Dendritic cell treated with granulocyte-macrophage colony-stimulating factor and Interleukin-4, amounts not matched to agents 40 ng/mL and 50 ng/mL, for 4 days (primary cell): Measurements from ENCODE around the gene HAPLN3.

Experiments used
- H3K27ac Mint-ChIP-seq: one replicate; pipeline ENCODE4 v1.8.0; 2022; ENCODE audit warnings: mild to moderate bottlenecking, mixed read lengths
- H3K27me3 Mint-ChIP-seq: one replicate; pipeline ENCODE4 v1.8.0; 2022; ENCODE audit warnings: mild to moderate bottlenecking, mixed read lengths
- H3K36me3 Mint-ChIP-seq: one replicate; pipeline ENCODE4 v1.8.0; 2022; ENCODE audit warnings: low read depth, mixed read lengths
- H3K4me1 Mint-ChIP-seq: one replicate; pipeline ENCODE4 v1.8.0; 2022; ENCODE audit warnings: low read depth, mixed read lengths
- H3K4me3 Mint-ChIP-seq: one replicate; pipeline ENCODE4 v1.8.0; 2022; ENCODE audit warnings: mild to moderate bottlenecking, moderate library complexity, mixed read lengths
- H3K9me3 Mint-ChIP-seq: one replicate; pipeline ENCODE4 v1.8.0; 2022; ENCODE audit warnings: mixed read lengths
- intact Hi-C: fragments of 100-400 bp; cut with micrococcal nuclease; formaldehyde crosslinking; loops from one replicate; pipeline ENCODE4 v1.15.0; 2022

The HAPLN3 gene

GRCh38 chr15:88906130-88906529 lies 10.8 kb upstream of the HAPLN3 start:
- Mint-ChIP-seq H3K4me3 (no peak overlapping the region), H3K27ac (no peak overlapping the region), H3K27me3 (peaks cover 1% of the 10 kb centered on the region), H3K4me1 (no peaks in the 10 kb centered on the region), H3K9me3 (no peaks in the 10 kb centered on the region), H3K36me3 (no peaks in the 10 kb centered on the region)
- intact Hi-C loops: no loop called here

GRCh38 chr15:88905576-88905975 lies 10.2 kb upstream of the HAPLN3 start:
- Mint-ChIP-seq H3K4me1 (no peaks in the 10 kb centered on the region), H3K27ac (no peak overlapping the region), H3K27me3 (no peaks in the 10 kb centered on the region), H3K9me3 (no peaks in the 10 kb centered on the region), H3K36me3 (no peaks in the 10 kb centered on the region), H3K4me3 (no peak overlapping the region)
- intact Hi-C loops: loop anchor here (2.0 kb wide), 2 partner anchors 111 to 271 kb away; no protein-coding TSS in a partner anchor

- Mint-ChIP-seq H3K4me3 (no peak overlapping the region), H3K4me1 (no peaks in the 10 kb centered on the region), H3K27me3 (no peaks in the 10 kb centered on the region), H3K36me3 (no peaks in the 10 kb centered on the region), H3K27ac (no peak overlapping the region), H3K9me3 (no peaks in the 10 kb centered on the region)
- intact Hi-C loops: loop anchor here (2.0 kb wide), 2 partner anchors 112 to 272 kb away; no protein-coding TSS in a partner anchor
Measured at GRCh38 chr15:88904624-88905327, 9.4 kb upstream of the HAPLN3 start.

GRCh38 chr15:88904257-88904623 lies 8.9 kb upstream of the HAPLN3 start:
- Mint-ChIP-seq H3K27ac (no peak overlapping the region), H3K36me3 (no peaks in the 10 kb centered on the region), H3K4me1 (no peaks in the 10 kb centered on the region), H3K4me3 (no peak overlapping the region), H3K9me3 (no peaks in the 10 kb centered on the region), H3K27me3 (no peaks in the 10 kb centered on the region)
- intact Hi-C loops: loop anchor here (2.0 kb wide), 2 partner anchors 113 to 273 kb away; no protein-coding TSS in a partner anchor

- Mint-ChIP-seq H3K27ac (no peak overlapping the region), H3K9me3 (no peaks in the 10 kb centered on the region), H3K4me1 (peaks cover under 1% of the 10 kb centered on the region), H3K36me3 (no peaks in the 10 kb centered on the region), H3K27me3 (peaks cover under 1% of the 10 kb centered on the region), H3K4me3 (no peak overlapping the region)
- intact Hi-C loops: no loop called here
Measured at GRCh38 chr15:88902846-88903245, 7.5 kb upstream of the HAPLN3 start.

- intact Hi-C loops: no loop called here
- H3K4me3 Mint-ChIP-seq: no peak overlapping the region
- H3K36me3 Mint-ChIP-seq: no peaks in the 10 kb centered on the region
- H3K27ac Mint-ChIP-seq: no peak overlapping the region
- no peaks in the 10 kb centered on the region for H3K9me3 Mint-ChIP-seq
- peaks cover 5% of the 10 kb centered on the region for H3K27me3 Mint-ChIP-seq
- peaks cover 5% of the 10 kb centered on the region for H3K4me1 Mint-ChIP-seq
Measured at GRCh38 chr15:88902221-88902835, 7.0 kb upstream of the HAPLN3 start.

GRCh38 chr15:88901508-88902220 lies 6.3 kb upstream of the HAPLN3 start:
- Mint-ChIP-seq H3K9me3 (no peaks in the 10 kb centered on the region), H3K27me3 (peaks cover 9% of the 10 kb centered on the region), H3K4me1 (peaks cover 10% of the 10 kb centered on the region), H3K27ac (no peak overlapping the region), H3K4me3 (no peak overlapping the region), H3K36me3 (no peaks in the 10 kb centered on the region)
- intact Hi-C loops: no loop called here

GRCh38 chr15:88900982-88901418 lies 5.7 kb upstream of the HAPLN3 start:
- Mint-ChIP-seq H3K36me3 (no peaks in the 10 kb centered on the region), H3K27me3 (peaks cover 14% of the 10 kb centered on the region), H3K4me1 (peaks cover 12% of the 10 kb centered on the region), H3K9me3 (no peaks in the 10 kb centered on the region), H3K27ac (no peak overlapping the region), H3K4me3 (no peak overlapping the region)
- intact Hi-C loops: no loop called here

GRCh38 chr15:88900309-88900981 lies 5.1 kb upstream of the HAPLN3 start:
- peaks cover 19% of the 10 kb centered on the region for H3K27me3 Mint-ChIP-seq
- H3K36me3 Mint-ChIP-seq: no peaks in the 10 kb centered on the region
- no peak overlapping the region for H3K27ac Mint-ChIP-seq
- H3K4me1 Mint-ChIP-seq: peaks cover 16% of the 10 kb centered on the region
- H3K4me3 Mint-ChIP-seq: no peak overlapping the region
- H3K9me3 Mint-ChIP-seq: no peaks in the 10 kb centered on the region
- intact Hi-C loops: no loop called here

- H3K9me3 Mint-ChIP-seq: no peaks in the 10 kb centered on the region
Measured at GRCh38 chr15:88899251-88899650, 3.9 kb upstream of the HAPLN3 start.

GRCh38 chr15:88898736-88899135 lies 3.4 kb upstream of the HAPLN3 start:
- Mint-ChIP-seq H3K27ac (no peak overlapping the region), H3K4me1 (peaks cover 23% of the 10 kb centered on the region), H3K36me3 (no peaks in the 10 kb centered on the region), H3K9me3 (no peaks in the 10 kb centered on the region), H3K4me3 (no peak overlapping the region), H3K27me3 (peaks cover 35% of the 10 kb centered on the region)
- intact Hi-C loops: no loop called here

More at GRCh38 chr15:88899251-88899650, 3.9 kb upstream of the HAPLN3 start:
- Mint-ChIP-seq H3K36me3 (no peaks in the 10 kb centered on the region), H3K27me3 (peaks cover 29% of the 10 kb centered on the region), H3K4me3 (no peak overlapping the region), H3K27ac (no peak overlapping the region), H3K4me1 (peaks cover 22% of the 10 kb centered on the region)
- intact Hi-C loops: no loop called here

- H3K4me1 Mint-ChIP-seq: peaks cover 23% of the 10 kb centered on the region
- intact Hi-C loops: no loop called here
- H3K4me3 Mint-ChIP-seq: no peak overlapping the region
- H3K27me3 Mint-ChIP-seq: peaks cover 46% of the 10 kb centered on the region
- no peak overlapping the region for H3K27ac Mint-ChIP-seq
- no peaks in the 10 kb centered on the region for H3K36me3 Mint-ChIP-seq
- H3K9me3 Mint-ChIP-seq: no peaks in the 10 kb centered on the region
Measured at GRCh38 chr15:88897456-88898194, 2.3 kb upstream of the HAPLN3 start.

- no peak overlapping the region for H3K4me3 Mint-ChIP-seq
- H3K27me3 Mint-ChIP-seq: peaks cover 48% of the 10 kb centered on the region
Measured at GRCh38 chr15:88897142-88897455, 1.8 kb upstream of the HAPLN3 start.

More at GRCh38 chr15:88897142-88897455, 1.8 kb upstream of the HAPLN3 start:
- H3K9me3 Mint-ChIP-seq: no peaks in the 10 kb centered on the region
- intact Hi-C loops: no loop called here
- H3K27ac Mint-ChIP-seq: no peak overlapping the region
- peaks cover 23% of the 10 kb centered on the region for H3K4me1 Mint-ChIP-seq
- no peaks in the 10 kb centered on the region for H3K36me3 Mint-ChIP-seq
